Erythroblast (primary cell): ENCODE measurements around the gene CXorf49B.

Experiments used
- GATA1 ChIP-seq: IDR thresholded peaks from 2 replicates; pipeline ENCODE4 v1.6.1; 2011; ENCODE audit warnings: low read depth, mild to moderate bottlenecking, control low read depth, low read length, moderate library complexity
- POLR2A ChIP-seq: IDR thresholded peaks from 2 replicates; pipeline ENCODE4 v1.6.1; 2011; ENCODE audit warnings: mild to moderate bottlenecking, low read length

GRCh38 chrX:71814123-71814912 lies 51.2 kb downstream of the CXorf49B start:
- TF ChIP-seq POLR2A, result no peak
- TF ChIP-seq GATA1, result no peak
